Gastrocnemius medialis (tissue), 4 donors: ENCODE data around the gene PLCG1. TPM values are rescaled to one million over a fixed set of nuclear protein-coding genes. Genes with fewer than 3 reads are reported as not detected.

Experiments
- ATAC-seq, 2 donors: fragments of 150-250 bp; one replicate each; pipeline ENCODE4 v1.9.1; 2016
- DNase-seq, 2 donors: peaks; one replicate each; pipeline ENCODE4 v3.0.0-alpha.2; 2019
- H3K27ac ChIP-seq, 4 donors: fragments of 200-600 bp; sonication (generic); 1 replicate in 1 of 4; 2 replicates in 3 of 4; pipeline ENCODE4 v1.5.1; 2016 to 2018; ENCODE audit warnings: mild to moderate bottlenecking in 2 of 4, moderate library complexity in 1 of 4
- H3K27me3 ChIP-seq, 3 donors: fragments of 200-600 bp; sonication (generic) in 2 of 3; 1 replicate in 1 of 3; 2 replicates in 2 of 3; pipeline versions ENCODE4 v1.5.1 to v1.6.0; 2016 to 2019; ENCODE audit warnings: mild to moderate bottlenecking in 1 of 3, moderate library complexity in 1 of 3
- H3K36me3 ChIP-seq, 2 donors: fragments of 200-600 bp; sonication (generic) in 1 of 2; one replicate each; pipeline ENCODE4 v1.5.1; 2017 to 2018
- H3K4me1 ChIP-seq, 2 donors: fragments of 200-600 bp; sonication (generic) in 1 of 2; one replicate each; pipeline ENCODE4 v1.5.1; 2016 to 2017; ENCODE audit warnings: mild to moderate bottlenecking in 2 of 2
- H3K4me3 ChIP-seq, 4 donors: fragments of 200-600 bp; sonication (generic) in 3 of 4; 1 replicate in 1 of 4; 2 replicates in 3 of 4; pipeline ENCODE4 v1.5.1; 2016 to 2019; ENCODE audit warnings: mild to moderate bottlenecking in 2 of 4
- H3K9me3 ChIP-seq, 3 donors: fragments of 200-600 bp; sonication (generic) in 2 of 3; 1 replicate in 1 of 3; 2 replicates in 2 of 3; pipeline ENCODE4 v1.5.1; 2016 to 2019
- POLR2A ChIP-seq, 2 donors: fragments of 450-650 bp; IDR thresholded peaks; one replicate each; pipeline ENCODE4 v1.6.1; 2017; ENCODE audit warnings: antibody characterized with exemption in 2 of 2, mild to moderate bottlenecking in 2 of 2, moderate library complexity in 2 of 2
- in situ Hi-C, 4 donors: fragments of 200-750 bp; cut with MboI; loops; one replicate each; pipeline versions ENCODE4 v1.15.0 to v1.8.0; 2017; ENCODE audit warnings: low sequenced_read_pairs in 4 of 4
- intact Hi-C: fragments of 100-400 bp; cut with DNase I; formaldehyde crosslinking; loops from one replicate; pipeline ENCODE4 v1.15.1; 2023; ENCODE audit warnings: low total_unique reads
- total RNA-seq, 4 donors: library from RNA; depleted of rRNA; stranded (reverse); fragments of >200 nt; gene quantifications; one replicate each; pipeline versions ENCODE4 v1.1.0 to v1.2.3, GENCODE V29; 2016
- TF ChIP-seq, protein P1 (sequence below), 5 experiments: fragments of 450-650 bp in 3 of 5; fragments of 200-600 bp in 2 of 5; sonication (generic) in 2 of 5; IDR thresholded peaks in 4 of 5; conservative IDR thresholded peaks in 1 of 5; 1 replicate in 4 of 5; 2 replicates in 1 of 5; pipeline ENCODE4 v1.5.1; 2016 to 2019; ENCODE audit warnings: antibody characterized with exemption in 5 of 5, mild to moderate bottlenecking in 3 of 5, moderate library complexity in 3 of 5

PLCG1 gene
- total RNA-seq, 4 donors from 2014 or later: 19.9 to 58.0 (median 35.0) TPM

DNA sequence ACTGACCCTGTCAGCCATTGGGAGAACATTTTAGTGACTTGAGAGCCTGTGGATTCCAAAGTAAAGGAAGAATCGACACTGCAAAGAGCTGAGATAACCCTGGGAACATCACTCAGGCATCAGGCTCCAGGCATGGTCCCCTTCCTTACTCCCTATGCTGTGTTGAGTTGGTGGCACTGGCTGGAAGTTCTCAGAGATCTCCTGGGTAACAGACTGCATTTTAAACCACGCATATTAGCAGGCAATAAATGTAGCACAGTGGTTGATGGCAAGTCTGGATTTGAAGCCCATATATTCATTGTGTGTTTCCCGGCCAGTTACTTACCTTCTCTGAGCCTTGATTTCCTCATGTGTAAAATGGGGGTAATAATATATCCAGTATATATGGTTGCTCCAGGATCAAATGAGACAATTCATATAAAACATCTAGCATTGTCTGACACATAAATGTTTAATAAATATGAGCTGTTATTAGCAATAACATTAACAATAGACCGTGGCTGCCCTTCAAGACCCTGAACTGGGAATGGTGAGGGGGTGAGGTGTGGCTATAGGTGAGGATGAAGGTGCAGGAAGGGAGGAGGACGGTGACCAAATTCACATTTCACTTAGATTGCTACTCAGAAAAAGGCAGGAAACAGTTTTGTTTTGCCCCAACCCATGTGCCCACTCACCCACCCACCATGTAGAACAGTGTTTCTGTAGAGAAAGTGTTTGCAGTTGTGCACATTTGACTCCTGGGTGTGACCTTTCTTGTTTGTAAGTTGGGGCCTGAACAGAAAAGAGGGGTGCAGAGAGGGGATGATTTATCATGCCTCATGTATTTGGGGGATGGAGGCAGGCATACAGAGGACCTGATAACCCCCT is 2.1 kb downstream of the PLCG1 start:
- in situ Hi-C loops (no loop called here), intact Hi-C loops (loop anchor here (5.0 kb wide), 2 partner anchors 33 to 112 kb away; partner anchors contain the start of gene TOP1)
- no peak for DNase-seq
- ATAC-seq: no peak
- peak overlapping the region; percentile 90 to 99 (median 94) for H3K27ac ChIP-seq
- peak overlapping the region; percentile 59 to 90 (median 77) for H3K4me3 ChIP-seq
- H3K9me3 ChIP-seq: no peaks in the 10 kb centered on the region
- H3K4me1 ChIP-seq: peaks cover 57 to 70% of the 10 kb centered on the region in 2 donors
- H3K27me3 ChIP-seq: no peaks in the 10 kb centered on the region
- no peak for TF ChIP-seq POLR2A (IDR thresholded peaks at IDR 0.05)
- TF ChIP-seq, protein P1, sequence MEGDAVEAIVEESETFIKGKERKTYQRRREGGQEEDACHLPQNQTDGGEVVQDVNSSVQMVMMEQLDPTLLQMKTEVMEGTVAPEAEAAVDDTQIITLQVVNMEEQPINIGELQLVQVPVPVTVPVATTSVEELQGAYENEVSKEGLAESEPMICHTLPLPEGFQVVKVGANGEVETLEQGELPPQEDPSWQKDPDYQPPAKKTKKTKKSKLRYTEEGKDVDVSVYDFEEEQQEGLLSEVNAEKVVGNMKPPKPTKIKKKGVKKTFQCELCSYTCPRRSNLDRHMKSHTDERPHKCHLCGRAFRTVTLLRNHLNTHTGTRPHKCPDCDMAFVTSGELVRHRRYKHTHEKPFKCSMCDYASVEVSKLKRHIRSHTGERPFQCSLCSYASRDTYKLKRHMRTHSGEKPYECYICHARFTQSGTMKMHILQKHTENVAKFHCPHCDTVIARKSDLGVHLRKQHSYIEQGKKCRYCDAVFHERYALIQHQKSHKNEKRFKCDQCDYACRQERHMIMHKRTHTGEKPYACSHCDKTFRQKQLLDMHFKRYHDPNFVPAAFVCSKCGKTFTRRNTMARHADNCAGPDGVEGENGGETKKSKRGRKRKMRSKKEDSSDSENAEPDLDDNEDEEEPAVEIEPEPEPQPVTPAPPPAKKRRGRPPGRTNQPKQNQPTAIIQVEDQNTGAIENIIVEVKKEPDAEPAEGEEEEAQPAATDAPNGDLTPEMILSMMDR (IDR thresholded peaks at IDR 0.05 in 4 of 5, conservative IDR thresholded peaks at IDR 0.05 in 1 of 5): no peak
- H3K36me3 ChIP-seq: no peaks in the 10 kb centered on the region

DNA sequence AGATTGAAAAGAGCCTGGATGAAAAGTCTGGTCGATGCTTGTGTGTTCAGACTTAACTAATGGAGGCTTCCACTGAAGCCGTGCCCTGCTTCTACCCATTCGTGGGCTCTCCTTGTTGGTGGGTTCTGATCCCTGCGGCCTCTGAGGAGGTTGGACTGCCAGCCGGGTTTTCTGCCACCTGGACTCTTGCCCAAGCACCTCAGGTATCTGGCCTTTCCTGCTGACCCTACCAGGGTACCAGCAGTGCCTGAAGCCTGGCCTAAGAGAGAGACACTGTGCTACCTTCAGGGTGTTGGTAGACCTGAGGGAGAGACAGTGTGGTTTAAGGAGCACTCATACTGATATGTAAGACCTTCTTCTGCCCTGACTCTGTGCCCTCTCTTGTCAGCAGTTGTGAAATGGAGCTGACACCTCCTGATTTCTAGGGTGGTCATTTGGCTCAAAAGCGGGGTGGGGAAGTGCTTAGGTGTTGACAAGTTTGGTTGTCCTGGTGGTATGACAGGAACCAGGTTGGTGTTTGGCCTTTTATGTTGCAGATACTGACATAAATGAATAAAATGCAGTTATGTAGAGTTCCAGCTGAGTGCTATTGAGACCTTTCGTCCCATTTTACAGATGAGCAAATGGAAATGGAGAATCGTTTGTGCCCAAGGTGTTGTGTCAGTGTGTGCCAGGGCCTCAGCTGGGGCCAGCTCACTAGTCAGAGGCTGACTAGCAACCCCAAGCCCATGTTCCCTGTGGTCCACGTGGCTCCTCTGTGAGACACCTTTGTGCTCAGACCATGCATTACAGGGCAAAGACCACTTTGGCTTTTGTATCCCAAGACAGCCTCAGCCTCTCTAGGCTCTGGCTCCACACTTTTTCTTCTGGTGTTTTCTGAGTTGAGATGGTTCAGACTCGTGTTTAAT is 3.1 kb downstream of the PLCG1 start:
- Histone ChIP-seq H3K4me3 (peak overlapping the region in 1 of 4 donors; percentile 6), H3K36me3 (no peaks in the 10 kb centered on the region), H3K27ac (peak overlapping the region; percentile 90 to 99 (median 94)), H3K27me3 (no peaks in the 10 kb centered on the region), H3K9me3 (no peaks in the 10 kb centered on the region), H3K4me1 (peaks cover 65 to 75% of the 10 kb centered on the region in 2 donors)
- in situ Hi-C loops: no loop called here
- intact Hi-C loops: no loop called here
- TF ChIP-seq, protein P1 (IDR thresholded peaks at IDR 0.05 in 4 of 5, conservative IDR thresholded peaks at IDR 0.05 in 1 of 5): no peak
- TF ChIP-seq POLR2A (IDR thresholded peaks at IDR 0.05): no peak
- no peak for ATAC-seq
- DNase-seq: no peak

DNA sequence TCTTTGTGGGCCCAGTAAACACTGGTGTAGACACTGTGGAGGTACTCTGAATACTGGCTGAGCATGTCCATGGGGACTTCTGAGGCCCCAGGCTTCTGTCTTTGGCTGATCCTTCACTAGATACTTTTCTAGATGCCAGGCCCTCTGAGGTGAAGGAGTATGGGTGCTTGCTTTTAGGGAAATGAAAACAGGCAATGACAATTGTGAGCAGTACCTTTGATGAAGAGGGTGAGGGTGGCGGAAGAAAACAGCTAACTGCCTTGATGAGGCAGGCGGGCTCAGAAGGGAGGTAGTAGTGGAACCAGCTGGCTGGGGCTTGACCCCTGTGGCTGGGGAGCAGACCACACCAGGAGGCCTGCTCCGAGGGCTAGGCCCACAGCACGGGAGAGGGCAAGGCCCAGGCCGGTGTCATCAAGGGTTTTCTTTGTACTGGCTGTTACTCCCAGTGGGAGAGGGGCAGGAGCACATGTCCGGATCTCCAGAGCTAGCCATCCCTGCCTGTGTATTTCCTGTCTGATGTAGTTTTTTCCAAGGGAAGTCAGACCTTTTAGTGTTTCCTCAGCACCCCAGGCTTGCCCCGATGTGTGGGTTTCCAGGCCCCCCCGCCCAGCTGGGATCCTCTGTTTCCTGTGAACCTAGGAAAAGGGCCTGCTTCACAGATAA is 3.9 kb downstream of the PLCG1 start:
- peak in 1 of 2 donors; percentile 27 for TF ChIP-seq POLR2A (IDR thresholded peaks at IDR 0.05)
- TF ChIP-seq, protein P1 (IDR thresholded peaks at IDR 0.05 in 4 of 5, conservative IDR thresholded peaks at IDR 0.05 in 1 of 5): no peak
- intact Hi-C loops (no loop called here), in situ Hi-C loops (no loop called here)
- Histone ChIP-seq H3K36me3 (no peaks in the 10 kb centered on the region), H3K9me3 (no peaks in the 10 kb centered on the region), H3K4me3 (no peak overlapping the region), H3K27ac (peak overlapping the region; percentile 90 to 99 (median 94)), H3K4me1 (peaks cover 72 to 81% of the 10 kb centered on the region in 2 donors), H3K27me3 (no peaks in the 10 kb centered on the region)
- ATAC-seq: no peak
- DNase-seq: no peak

DNA sequence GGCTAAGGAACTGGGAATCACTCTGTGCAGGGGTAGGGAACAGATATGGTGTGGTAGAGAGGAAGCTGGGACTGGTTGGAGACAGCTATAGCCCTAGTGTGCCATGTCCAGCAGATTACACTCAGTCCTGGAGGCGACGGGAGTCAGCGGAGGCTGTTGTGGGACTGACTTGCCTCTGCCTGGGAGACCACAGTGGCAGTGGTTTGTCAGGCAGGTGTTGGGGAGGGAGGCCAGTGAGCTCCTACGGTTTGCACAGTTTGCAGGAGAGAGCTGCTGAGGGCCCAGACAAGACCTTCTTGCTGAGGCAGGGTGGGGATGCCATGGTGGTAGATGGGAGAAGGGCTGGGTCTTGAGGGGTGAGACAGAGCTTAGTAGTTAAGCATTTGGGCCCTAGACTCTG is 4.9 kb downstream of the PLCG1 start:
- H3K36me3 ChIP-seq: no peaks in the 10 kb centered on the region
- ATAC-seq (no peak), DNase-seq (no peak)
- TF ChIP-seq POLR2A (IDR thresholded peaks at IDR 0.05): no peak
- TF ChIP-seq, protein P1 (IDR thresholded peaks at IDR 0.05 in 4 of 5, conservative IDR thresholded peaks at IDR 0.05 in 1 of 5): no peak
- H3K27ac ChIP-seq: peak overlapping the region in 3 of 4 donors; percentile 90 to 99 (median 97)
- no peaks in the 10 kb centered on the region for H3K27me3 ChIP-seq
- H3K4me3 ChIP-seq: no peak overlapping the region
- peaks cover 80 to 88% of the 10 kb centered on the region in 2 donors for H3K4me1 ChIP-seq
- in situ Hi-C loops (no loop called here), intact Hi-C loops (no loop called here)
- no peaks in the 10 kb centered on the region for H3K9me3 ChIP-seq
